NCI-H1105 (cell line): ENCODE data around the gene ABR.
"Not testable (repeated sequence)": the region's sequence is repeated elsewhere in the genome, so short reads cannot be mapped to it uniquely, and the experiment has no call there.

ENCODE experiments used
- DNase-seq: peaks from one replicate; lab custom pipeline; 2025; lab: John Stamatoyannopoulos, UW

ABR gene

DNA sequence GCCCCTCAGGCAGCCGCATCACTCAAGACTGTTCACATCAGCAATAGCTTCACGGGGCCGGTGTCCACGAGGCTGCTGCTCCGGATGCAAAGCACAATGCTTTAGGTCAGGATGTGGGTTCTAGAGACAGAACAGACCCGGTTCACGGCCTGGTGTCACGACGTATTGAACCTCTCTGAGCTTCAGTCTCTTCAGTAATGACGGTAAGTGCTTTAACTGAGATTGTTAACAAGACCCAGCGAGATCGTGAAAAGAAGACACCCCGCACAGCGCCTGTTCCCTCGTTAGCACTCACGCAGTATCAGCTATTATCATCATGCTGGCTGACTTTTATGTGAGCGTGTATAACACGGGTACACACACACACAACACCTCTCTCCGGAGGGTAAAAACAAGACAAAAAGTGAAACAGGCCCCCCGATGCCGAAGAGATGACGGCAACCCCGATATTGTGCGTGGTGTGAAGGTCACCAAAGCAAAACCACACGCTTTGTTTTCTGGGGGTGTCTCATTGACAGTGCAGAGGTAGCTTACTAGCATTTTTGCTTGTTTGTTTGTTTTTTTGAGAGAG lies 21.4 kb upstream of the ABR start:
- no peak for DNase-seq

GRCh38 chr17:1199271-1199743 lies 19.5 kb upstream of the ABR start:
- not testable (repeated sequence) for DNase-seq

DNA sequence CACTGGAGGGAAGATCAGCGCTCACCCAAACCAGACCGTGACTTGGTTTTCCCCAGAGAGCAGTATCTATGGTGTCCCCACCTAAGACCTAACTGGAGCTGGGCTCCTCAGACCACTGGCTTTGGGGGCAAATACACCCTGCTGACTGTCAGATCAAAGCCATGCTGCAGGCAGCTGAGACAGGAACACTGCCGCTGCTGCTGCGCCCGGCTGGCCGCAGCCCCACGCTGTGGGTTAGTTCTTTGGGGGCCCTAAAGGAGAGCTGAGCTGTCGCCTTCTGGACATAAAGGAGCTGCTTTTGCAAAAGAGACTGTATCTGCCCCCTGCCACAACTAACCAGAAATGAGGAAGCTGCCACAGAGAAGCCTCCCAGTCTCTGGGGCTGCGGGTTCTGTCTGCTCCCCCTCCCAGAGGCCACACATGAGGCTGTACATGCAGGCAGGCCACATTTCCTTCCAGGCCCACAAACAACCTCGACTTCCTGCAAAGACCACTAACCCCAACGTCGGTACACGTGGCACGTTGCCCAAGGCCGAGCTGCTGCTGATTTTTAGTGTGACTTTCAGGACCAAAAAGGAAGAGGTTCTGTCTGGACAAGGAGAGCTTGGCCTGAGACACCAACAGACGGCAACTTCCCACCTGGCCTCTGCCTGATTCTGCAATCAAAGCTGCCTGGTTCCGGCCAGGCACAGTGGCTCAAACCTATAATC lies 18.2 kb upstream of the ABR start:
- no peak for DNase-seq

GRCh38 chr17:1197379-1197778 lies 17.6 kb upstream of the ABR start:
- DNase-seq, result no peak

- DNase-seq, result no peak
Measured at GRCh38 chr17:1196946-1197345, 17.2 kb upstream of the ABR start.

GRCh38 chr17:1192911-1193699 lies 13.3 kb upstream of the ABR start:
- DNase-seq, result no peak

GRCh38 chr17:1190751-1191331 lies 11.1 kb upstream of the ABR start:
- DNase-seq, result no peak

- DNase-seq, result no peak
Measured at GRCh38 chr17:1188812-1189504, 9.2 kb upstream of the ABR start.

GRCh38 chr17:1186923-1187771 lies 7.4 kb upstream of the ABR start:
- peak; percentile 37 for DNase-seq

- DNase-seq, result no peak
Measured at GRCh38 chr17:1186214-1186820, 6.5 kb upstream of the ABR start.

- no peak for DNase-seq
Measured at GRCh38 chr17:1183171-1183873, 3.5 kb upstream of the ABR start.

DNA sequence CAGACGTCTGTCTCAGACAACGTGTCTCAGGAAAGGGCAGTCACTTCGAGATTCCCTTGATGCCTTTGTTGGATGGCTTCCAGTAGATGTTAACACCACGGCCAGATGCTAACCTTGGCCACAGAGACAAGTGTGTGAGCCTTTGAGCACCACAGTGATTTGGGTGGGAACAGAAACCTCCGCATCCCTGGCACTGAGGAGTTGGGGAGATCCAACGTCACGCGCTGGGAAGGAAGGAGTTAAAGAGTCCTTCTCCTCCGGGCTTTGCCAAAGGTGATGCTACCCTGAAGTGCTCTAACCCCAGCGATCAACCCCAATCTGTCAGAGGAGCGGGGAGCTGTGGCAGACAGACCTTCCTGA lies 3.0 kb upstream of the ABR start:
- DNase-seq, result no peak

GRCh38 chr17:1181753-1182137 lies 2.0 kb upstream of the ABR start:
- no peak for DNase-seq

DNA sequence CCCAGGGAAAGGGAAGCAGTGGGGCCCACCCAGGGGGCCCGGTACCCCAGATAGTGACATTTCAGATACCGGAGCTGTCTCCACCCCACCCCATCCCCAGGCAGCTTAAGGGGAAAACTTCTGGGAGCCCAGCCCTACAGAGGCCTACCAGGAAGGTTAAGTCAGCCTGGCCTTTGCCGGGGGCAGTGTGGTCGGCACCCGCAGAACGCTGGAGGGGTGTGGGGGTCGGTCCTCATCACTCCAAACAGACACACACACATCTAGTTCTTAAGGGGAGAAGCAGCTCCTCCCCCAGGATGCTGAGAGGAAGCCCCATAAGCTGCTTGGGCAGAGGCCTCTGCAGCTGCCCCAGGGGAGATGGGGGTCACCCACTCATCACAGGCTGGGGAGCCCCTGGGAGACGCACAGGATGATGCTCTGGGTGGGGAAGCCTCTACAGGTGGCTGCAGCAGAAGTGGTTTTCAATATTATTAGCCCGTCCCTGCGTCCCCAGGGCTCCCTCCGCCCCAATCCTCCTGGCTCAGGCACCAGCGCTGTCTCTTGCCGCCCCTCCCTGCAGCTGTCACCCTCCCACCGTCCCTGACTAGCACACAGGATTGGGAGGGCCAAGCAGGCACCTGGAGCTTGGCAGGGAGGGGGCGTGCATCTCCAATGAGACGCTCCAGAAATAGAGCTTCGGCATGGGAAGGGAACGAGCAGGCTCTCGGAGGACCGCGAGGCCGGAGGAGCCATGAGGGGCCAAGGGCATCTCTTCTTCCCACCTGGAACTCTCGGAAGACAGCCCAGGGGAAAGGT lies 1.4 kb upstream of the ABR start:
- no peak for DNase-seq

DNA sequence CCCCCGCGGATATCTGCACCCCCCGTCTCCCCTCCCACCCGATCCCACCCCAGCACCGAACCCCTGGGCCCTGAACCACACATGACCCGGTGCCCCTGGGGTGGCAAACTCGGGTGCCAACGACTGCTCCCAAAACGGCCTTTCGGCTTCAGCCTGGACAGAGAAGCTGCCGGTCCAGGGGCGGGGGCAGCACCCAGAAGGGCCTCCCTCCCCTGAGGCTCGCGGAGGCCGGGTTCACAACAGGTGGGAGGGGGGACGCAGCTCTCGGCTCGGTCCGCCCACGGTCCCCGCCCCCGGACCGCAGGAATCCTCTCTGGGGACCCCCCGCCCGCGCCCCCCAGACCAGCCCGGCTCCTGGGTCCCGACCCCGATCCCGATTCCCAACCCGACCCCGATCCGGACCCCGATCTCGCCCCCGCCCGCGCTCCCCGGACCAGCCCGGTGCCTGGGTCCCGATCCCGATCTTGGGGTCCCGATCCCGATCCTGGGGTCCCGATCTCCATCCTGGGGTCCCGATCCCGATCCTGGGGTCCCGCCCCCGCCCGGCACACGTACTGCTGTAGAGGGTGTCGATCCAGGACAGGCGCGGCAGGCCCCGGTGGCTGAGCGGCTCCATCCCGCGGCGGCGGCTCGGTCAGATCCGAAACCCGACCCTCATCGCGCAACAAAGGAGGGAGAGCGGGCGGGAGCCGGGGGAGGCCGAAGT lies 516 bp downstream of the ABR start:
- DNase-seq, result peak; percentile 8

GRCh38 chr17:1177016-1177700 lies 2.6 kb downstream of the ABR start:
- DNase-seq, result no peak

DNA sequence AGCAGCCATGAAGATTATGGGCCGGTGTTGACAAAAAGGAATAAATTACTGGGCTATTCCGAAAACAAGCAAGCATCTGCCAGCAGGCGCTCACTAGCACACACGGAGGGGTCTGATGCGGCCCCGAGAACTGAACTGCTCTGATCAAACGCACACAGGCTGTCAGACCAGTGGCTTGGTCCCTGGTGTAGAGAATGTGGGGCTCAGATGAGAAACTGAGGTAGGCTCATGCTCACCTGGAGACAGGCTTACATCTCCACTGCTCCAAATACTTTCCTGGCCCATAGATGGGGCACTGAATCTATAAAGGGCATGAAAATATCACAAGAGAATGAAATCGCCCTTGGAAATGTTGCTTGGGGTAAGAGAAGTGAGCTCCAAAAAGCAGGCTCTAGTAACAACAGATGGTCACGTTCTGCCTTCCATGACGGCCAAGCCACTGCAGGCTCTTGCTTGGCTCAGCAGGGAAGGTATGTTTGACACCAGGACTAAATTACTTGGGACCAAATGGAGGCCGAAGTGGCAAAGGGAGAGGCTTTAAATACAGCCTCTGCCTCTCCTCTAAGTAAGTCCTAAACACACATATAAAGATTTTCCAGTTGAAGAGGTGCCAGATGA lies 5.4 kb downstream of the ABR start:
- DNase-seq, result no peak
